ENCODE measurements around the gene DMAC2L.
A peak's percentile ranks its signal among the peaks of the same experiment; 100 is the strongest.

DMAC2L gene

DNA sequence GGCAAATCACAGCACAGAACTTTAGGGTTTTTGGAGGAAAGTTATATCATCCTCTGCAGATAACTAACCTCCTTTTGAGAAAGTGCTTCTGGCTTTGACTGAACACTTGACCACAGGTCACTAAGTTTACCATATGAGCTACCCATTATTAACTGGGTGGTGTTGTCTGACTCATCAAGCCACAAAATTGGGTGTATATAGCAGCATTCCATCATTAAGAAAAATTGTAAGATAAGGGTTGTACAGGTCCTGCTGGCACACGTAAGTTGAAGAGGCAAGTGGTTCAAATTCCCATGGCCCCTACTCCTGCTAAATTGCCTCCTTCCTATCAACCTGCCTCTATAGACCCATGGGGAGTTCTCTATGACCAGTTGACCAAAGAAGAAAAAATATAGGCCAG lies 39.6 kb upstream of the DMAC2L start:
- no peak overlapping the region for H3K4me3 ChIP-seq (ENCODE audit: low read depth, low read length)
- no peaks in the 10 kb centered on the region for H3K27me3 ChIP-seq (ENCODE audit: insufficient read depth, low read depth, severe bottlenecking)
- H3K9me3 ChIP-seq (ENCODE audit: severe bottlenecking): no peaks in the 10 kb centered on the region
- DNase-seq: no peak
- H3K36me3 ChIP-seq: peaks cover 17% of the 10 kb centered on the region
- TF ChIP-seq CTCF (IDR thresholded peaks at IDR 0.05; ENCODE audit: low read depth, low read length): no peak
- H3K27ac ChIP-seq: no peak overlapping the region

- Histone ChIP-seq H3K27me3 (ENCODE audit: insufficient read depth, low read depth, severe bottlenecking) (no peaks in the 10 kb centered on the region), H3K27ac (no peak overlapping the region)
- TF ChIP-seq CTCF (IDR thresholded peaks at IDR 0.05; ENCODE audit: low read depth, low read length): no peak
Observed at GRCh38 chr14:50285861-50286260, 26.3 kb upstream of the DMAC2L start.

DNA sequence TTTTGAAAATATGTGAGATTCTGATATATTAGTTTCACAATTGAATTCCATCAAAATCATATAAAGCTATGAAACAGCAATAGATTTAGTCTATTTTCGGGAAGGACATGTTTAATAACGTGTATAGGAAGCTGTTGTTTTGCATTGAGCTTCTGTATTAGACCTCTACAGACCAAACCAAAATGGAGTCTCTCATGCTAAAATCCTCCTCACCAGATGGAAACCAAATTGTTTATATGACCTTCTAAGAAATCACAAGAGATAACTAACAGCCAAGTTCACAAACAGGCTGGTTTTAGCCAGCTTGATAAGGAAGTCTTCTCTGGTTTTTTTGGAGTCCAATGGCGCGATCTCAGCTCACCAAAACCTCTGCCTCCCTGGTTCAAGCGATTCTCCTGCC lies 24.0 kb upstream of the DMAC2L start:
- Histone ChIP-seq H3K27ac (no peak overlapping the region), H3K4me3 (ENCODE audit: low read depth, low read length) (no peak overlapping the region), H3K27me3 (ENCODE audit: insufficient read depth, low read depth, severe bottlenecking) (no peaks in the 10 kb centered on the region), H3K9me3 (ENCODE audit: severe bottlenecking) (no peaks in the 10 kb centered on the region), H3K36me3 (peaks cover 41% of the 10 kb centered on the region)
- no peak for DNase-seq
- TF ChIP-seq CTCF (IDR thresholded peaks at IDR 0.05; ENCODE audit: low read depth, low read length): no peak

More at GRCh38 chr14:50285861-50286260, 26.3 kb upstream of the DMAC2L start:
- no peak for DNase-seq
- H3K36me3 ChIP-seq: peaks cover 41% of the 10 kb centered on the region
- H3K9me3 ChIP-seq (ENCODE audit: severe bottlenecking): no peaks in the 10 kb centered on the region
- H3K4me3 ChIP-seq (ENCODE audit: low read depth, low read length): no peak overlapping the region

DNA sequence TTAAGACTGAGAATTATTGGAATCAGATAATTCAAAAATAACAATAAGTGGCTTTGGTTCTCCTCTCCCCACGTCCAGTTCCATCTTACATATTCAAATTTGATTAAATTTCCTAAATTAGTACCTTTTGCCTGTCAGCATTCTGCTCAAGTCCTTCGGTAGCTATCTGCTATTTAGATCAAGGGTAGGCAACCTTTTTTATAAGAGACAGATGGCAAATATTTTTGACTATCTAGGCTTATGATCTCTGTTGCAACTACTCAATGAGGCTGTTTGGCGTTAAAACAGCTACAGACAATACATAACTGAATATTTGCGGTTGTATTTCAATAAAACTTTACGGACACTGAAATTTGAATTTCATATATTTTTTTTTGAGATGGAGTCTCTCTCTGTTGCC lies 21.8 kb upstream of the DMAC2L start:
- Histone ChIP-seq H3K27ac (peak overlapping the region; percentile 34), H3K27me3 (ENCODE audit: insufficient read depth, low read depth, severe bottlenecking) (no peaks in the 10 kb centered on the region), H3K9me3 (ENCODE audit: severe bottlenecking) (no peaks in the 10 kb centered on the region), H3K4me3 (ENCODE audit: low read depth, low read length) (no peak overlapping the region), H3K36me3 (peaks cover 46% of the 10 kb centered on the region)
- no peak for TF ChIP-seq CTCF (IDR thresholded peaks at IDR 0.05; ENCODE audit: low read depth, low read length)
- no peak for DNase-seq

DNA sequence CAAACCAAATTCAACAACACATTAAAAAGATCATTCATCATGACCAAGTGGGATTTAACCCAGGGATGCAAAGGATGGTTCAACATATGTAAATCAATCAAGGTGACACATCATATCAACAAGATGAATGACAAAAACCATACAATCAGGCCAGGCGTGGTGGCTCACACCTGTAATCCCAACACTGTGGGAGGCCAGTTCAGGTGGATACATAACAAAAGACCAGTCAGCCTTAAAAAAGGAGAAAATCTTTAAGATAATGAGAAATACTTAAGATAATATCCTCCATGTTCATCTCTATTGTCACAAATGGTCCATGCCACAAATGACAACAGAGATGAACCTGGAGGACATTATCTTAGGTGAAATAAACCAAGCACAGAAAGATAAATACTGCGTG lies 12.5 kb upstream of the DMAC2L start:
- no peaks in the 10 kb centered on the region for H3K27me3 ChIP-seq (ENCODE audit: insufficient read depth, low read depth, severe bottlenecking)
- H3K27ac ChIP-seq: no peak overlapping the region
- no peaks in the 10 kb centered on the region for H3K9me3 ChIP-seq (ENCODE audit: severe bottlenecking)
- TF ChIP-seq CTCF (IDR thresholded peaks at IDR 0.05; ENCODE audit: low read depth, low read length): no peak
- H3K36me3 ChIP-seq: peaks cover 42% of the 10 kb centered on the region
- no peak overlapping the region for H3K4me3 ChIP-seq (ENCODE audit: low read depth, low read length)
- DNase-seq: no peak

DNA sequence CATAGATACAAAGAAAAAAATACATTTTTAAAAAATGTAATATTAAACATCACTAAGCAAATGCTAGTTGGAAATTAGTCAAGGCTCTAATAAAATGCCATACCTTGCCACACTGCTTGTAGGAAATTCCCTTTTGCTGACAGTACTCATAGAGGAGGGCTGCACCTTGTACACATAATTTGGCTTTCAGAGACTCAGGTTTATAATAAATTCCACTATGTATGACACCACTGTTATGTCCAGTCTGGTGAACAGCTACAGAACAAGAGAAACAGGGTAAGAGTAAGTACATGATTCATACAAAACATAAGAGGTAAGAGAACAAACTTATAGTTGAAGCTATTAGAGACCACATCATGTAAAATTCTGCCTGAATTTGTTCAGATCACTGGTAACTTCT lies 10.2 kb upstream of the DMAC2L start:
- Histone ChIP-seq H3K9me3 (ENCODE audit: severe bottlenecking) (no peaks in the 10 kb centered on the region), H3K27me3 (ENCODE audit: insufficient read depth, low read depth, severe bottlenecking) (no peaks in the 10 kb centered on the region), H3K27ac (no peak overlapping the region), H3K36me3 (peaks cover 40% of the 10 kb centered on the region), H3K4me3 (ENCODE audit: low read depth, low read length) (no peak overlapping the region)
- TF ChIP-seq CTCF (IDR thresholded peaks at IDR 0.05; ENCODE audit: low read depth, low read length): no peak
- DNase-seq: no peak
